M059J (cell line): Measurements from ENCODE around the gene ILF2. TPM values are rescaled to one million over a fixed set of nuclear protein-coding genes. Genes with fewer than 3 reads are reported as not detected.

Source experiments
- total RNA-seq: library from RNA; depleted of rRNA; stranded (reverse); fragments of >200 nt; shearing (Covaris generic); gene quantifications from 2 replicates; pipeline ENCODE4 v1.2.3, GENCODE V29; 2014; rRNA removed

The ILF2 gene
- total RNA-seq, 1 experiment from 2014 or later, result 330 TPM

Other genes starting within 250 kb of the ILF2 start
- not detected in 2 replicates for gene S100A7, start 210.3 kb downstream of the ILF2 start, total RNA-seq
- gene S100A6, start 135.0 kb downstream of the ILF2 start, total RNA-seq, result 526 and 547 TPM in 2 replicates
- not detected in 2 replicates for gene S100A5, start 130.1 kb downstream of the ILF2 start, total RNA-seq
- 2.9 and 12.3 TPM in 2 replicates for gene S100A4, start 125.2 kb downstream of the ILF2 start, total RNA-seq
- 5.2 and 5.8 TPM in 2 replicates for gene S100A3, start 121.7 kb downstream of the ILF2 start, total RNA-seq
- 14.4 and 19.6 TPM in 2 replicates for gene S100A2, start 105.1 kb downstream of the ILF2 start, total RNA-seq
- gene S100A16, start 57.9 kb downstream of the ILF2 start, total RNA-seq, result 138 and 163 TPM in 2 replicates
- gene S100A14, start 54.7 kb downstream of the ILF2 start, total RNA-seq, result not detected in 2 replicates
- gene S100A13, start 43.5 kb downstream of the ILF2 start, total RNA-seq, result 206 and 207 TPM in 2 replicates
- 0.42 TPM in 1 of 2 replicates, not detected in the other for gene S100A1, start 42.6 kb downstream of the ILF2 start, total RNA-seq
- 36.0 and 37.1 TPM in 2 replicates for gene CHTOP, start 36.9 kb downstream of the ILF2 start, total RNA-seq
- 72.6 and 90.2 TPM in 2 replicates for gene SNAPIN, start 12.3 kb downstream of the ILF2 start, total RNA-seq
- not detected in 2 replicates for gene NPR1, start 7.7 kb upstream of the ILF2 start, total RNA-seq
- gene INTS3, start 57.1 kb upstream of the ILF2 start, total RNA-seq, result 21.4 and 37.0 TPM in 2 replicates
- 1.2 and 3.7 TPM in 2 replicates for gene SLC27A3, start 104.4 kb upstream of the ILF2 start, total RNA-seq